22Rv1 (cell line): Measurements from ENCODE around the gene IFITM2.

Experiments
- CTCF ChIP-seq: fragments of 450-650 bp; IDR thresholded peaks from 2 replicates; pipeline ENCODE4 v1.5.1; 2017; ENCODE audit warnings: mild to moderate bottlenecking
- ZFX ChIP-seq: fragments of 450-650 bp; IDR thresholded peaks from 2 replicates; pipeline ENCODE4 v1.6.1; 2017; ENCODE audit warnings: antibody characterized with exemption, borderline replicate concordance

- no peak for TF ChIP-seq CTCF
- TF ChIP-seq ZFX: no peak
Observed at GRCh38 chr11:337711-338110, 30.1 kb downstream of the IFITM2 start.
